ENCODE measurements around the gene KYNU. TPM values are rescaled to one million over a fixed set of nuclear protein-coding genes. Genes with fewer than 3 reads are reported as not detected.

KYNU gene
- total and polyA plus RNA-seq, 2 of the 13 experiments (the other 11 are each of a cell fraction or from before 2014, with no cell fraction given) = 21.9 to 68.6 TPM

GRCh38 chr2:142840436-142840835 is 37.0 kb upstream of the KYNU start:
- peaks cover 10% of the 10 kb centered on the region; the same call in 1 of the 2 replicates for H3K4me1 ChIP-seq (ENCODE audit: insufficient read depth, low read length)
- FAIRE-seq (no peak), DNase-seq (ENCODE audit: low spot score) (no peak), ATAC-seq (no peak)
- H2AFZ ChIP-seq (ENCODE audit: low read length) = no peak overlapping the region
- no peaks in the 10 kb centered on the region for H3K9me3 ChIP-seq (ENCODE audit: low read length)
- ChIA-PET POLR2A (no interaction called here), CTCF (ENCODE audit: low intra/inter-chr PET ratio, low total read pairs) (no interaction called here)
- no peaks in the 10 kb centered on the region for H3K27me3 ChIP-seq (ENCODE audit: control insufficient read depth in 1 of 2, insufficient read depth in 2 of 2, low read length in 2 of 2)
- H3K4me2 ChIP-seq (ENCODE audit: low read depth, low read length) = no peak overlapping the region
- H3K4me3 ChIP-seq (replicated peaks in 1 of 3; ENCODE audit: insufficient read depth in 1 of 3, low read depth in 2 of 3, low read length in 3 of 3) = no peak overlapping the region
- BruUV-seq (replicated peaks) = no TSS peak
- TF ChIP-seq GABPA (IDR thresholded peaks at IDR 0.05; ENCODE audit: low read depth, low read length) (no peak), GABPA (CRISPR knock-in tag; IDR thresholded peaks at IDR 0.05; ENCODE audit: low read depth) (no peak), ZNF780A (CRISPR knock-in tag; IDR thresholded peaks at IDR 0.05) (no peak), RAD51 (IDR thresholded peaks at IDR 0.05; ENCODE audit: borderline replicate concordance) (no peak), NR0B2 (CRISPR knock-in tag; IDR thresholded peaks at IDR 0.05) (no peak), GFI1 (CRISPR knock-in tag; IDR thresholded peaks at IDR 0.05; ENCODE audit: borderline replicate concordance) (no peak), HNRNPH1 (optimal IDR thresholded peaks at IDR 0.05; ENCODE audit: low read depth, low read length) (no peak), ZNF18 (CRISPR knock-in tag; IDR thresholded peaks at IDR 0.05; ENCODE audit: insufficient replicate concordance) (no peak)
- H3K9ac ChIP-seq (ENCODE audit: insufficient read depth, low read depth, low read length) = no peak overlapping the region
- in situ Hi-C loops (cut with HindIII; ENCODE audit: extremely low pct_ligation_motif_present, low pct_unique_long_range_greater_than_20kb) (no loop called here), intact Hi-C loops (cut with micrococcal nuclease; ENCODE audit: unreplicated experiment) (no loop called here)
- H4K20me1 ChIP-seq (ENCODE audit: insufficient read depth, low read length) = no peaks in the 10 kb centered on the region
- no peaks in the 10 kb centered on the region for H3K36me3 ChIP-seq (replicated peaks in 1 of 2; ENCODE audit: control insufficient read depth in 1 of 2, insufficient read depth in 2 of 2, low read length in 2 of 2)
- no peak overlapping the region for H3K27ac ChIP-seq (ENCODE audit: extremely low read length, insufficient read depth, low read length)
- no peaks in the 10 kb centered on the region for H3K79me2 ChIP-seq (ENCODE audit: insufficient read depth, low read length)

Data from HepG2 (cell line).